Panc1 (cell line): ENCODE data around the gene FKBP2.

Experiments used
- CTCF ChIP-seq: fragments of 450-650 bp; IDR thresholded peaks from 2 replicates; pipeline ENCODE4 v1.5.1; 2017; ENCODE audit warnings: mild to moderate bottlenecking
- POLR2AphosphoS5 ChIP-seq: IDR thresholded peaks from 2 replicates; pipeline ENCODE4 v1.6.1; 2012; ENCODE audit warnings: mild to moderate bottlenecking, low read depth, low read length, moderate library complexity
- SIN3A ChIP-seq: IDR thresholded peaks from 2 replicates; pipeline ENCODE4 v1.6.1; 2012; ENCODE audit warnings: low read depth, mild to moderate bottlenecking, low read length, moderate library complexity, borderline replicate concordance; ENCODE audit not compliant: insufficient read depth

- TF ChIP-seq CTCF (no peak), SIN3A (no peak), POLR2AphosphoS5 (no peak)
Measured at GRCh38 chr11:64251753-64252002, 10.8 kb downstream of the FKBP2 start.
